HG03442 (cell line): ENCODE measurements around the gene FAM193A.
"Not testable (repeated sequence)": the region's sequence is repeated elsewhere in the genome, so short reads cannot be mapped to it uniquely, and the experiment has no call there.

ENCODE experiments used
- ATAC-seq: cut with Tn5 transposase; IDR thresholded peaks from one replicate; pipeline ENCODE4 v1.9.1; 2021; ENCODE audit warnings: mild to moderate bottlenecking, moderate library complexity; ENCODE audit not compliant: unreplicated experiment

FAM193A gene

GRCh38 chr4:2647403-2648158 lies 111.1 kb downstream of the FAM193A start:
- no peak for ATAC-seq

DNA sequence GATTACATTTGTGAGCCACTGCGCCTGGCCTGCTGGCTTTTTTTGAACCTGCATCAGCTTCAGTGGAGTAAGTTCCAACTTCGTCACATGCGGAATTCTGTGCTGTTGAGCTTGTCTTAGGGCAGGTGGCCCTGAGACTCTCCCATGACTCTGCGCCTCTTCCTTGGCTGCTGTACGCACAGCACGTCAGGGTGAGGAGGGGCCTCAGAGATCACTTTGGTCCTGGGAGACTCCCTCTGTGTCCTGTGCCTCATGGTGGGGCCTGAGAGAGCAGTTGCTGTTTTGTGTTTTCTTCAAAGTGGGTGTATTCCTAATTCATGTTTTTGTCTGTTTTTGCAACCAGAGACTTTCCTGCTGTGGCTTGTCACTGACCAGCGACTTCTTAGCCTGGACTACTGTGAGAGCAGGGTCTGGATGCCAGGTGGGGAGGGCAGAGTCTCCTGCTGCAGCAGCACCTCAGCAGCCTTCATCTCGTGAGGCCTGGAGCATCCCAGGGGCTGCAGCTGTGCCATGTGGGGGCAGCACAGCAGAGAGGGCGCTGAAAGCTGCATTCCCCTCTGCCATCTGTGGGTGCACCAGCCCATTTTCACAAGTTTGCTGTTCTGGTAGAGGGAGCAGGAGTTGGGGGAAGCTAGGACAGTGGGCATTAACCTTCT lies 111.8 kb downstream of the FAM193A start:
- no peak for ATAC-seq

- ATAC-seq: no peak
Measured at GRCh38 chr4:2649604-2650114, 113.2 kb downstream of the FAM193A start.

- no peak for ATAC-seq
Measured at GRCh38 chr4:2650276-2650675, 113.8 kb downstream of the FAM193A start.

- ATAC-seq: no peak
Measured at GRCh38 chr4:2651546-2651945, 115.1 kb downstream of the FAM193A start.

DNA sequence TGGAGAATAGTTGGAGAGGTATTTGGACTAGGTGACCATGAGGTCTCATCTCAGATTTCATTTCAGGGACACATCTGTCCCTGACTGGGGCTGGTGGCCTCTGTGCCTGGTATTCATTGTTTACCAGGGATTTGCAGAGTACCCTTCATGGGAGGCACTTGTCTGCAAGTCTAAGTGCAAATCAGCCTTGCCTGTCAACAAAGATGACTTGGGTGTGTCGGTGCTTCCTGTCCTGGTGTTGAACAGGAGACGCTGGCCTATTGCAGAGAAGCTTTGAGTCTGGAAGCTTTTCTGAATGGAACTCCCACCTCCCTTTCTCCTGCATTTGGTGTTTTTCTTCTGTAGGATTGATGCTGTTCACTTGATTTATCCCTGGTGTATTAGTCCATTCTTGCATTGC lies 115.6 kb downstream of the FAM193A start:
- no peak for ATAC-seq

GRCh38 chr4:2652415-2653160 lies 116.1 kb downstream of the FAM193A start:
- no peak for ATAC-seq

DNA sequence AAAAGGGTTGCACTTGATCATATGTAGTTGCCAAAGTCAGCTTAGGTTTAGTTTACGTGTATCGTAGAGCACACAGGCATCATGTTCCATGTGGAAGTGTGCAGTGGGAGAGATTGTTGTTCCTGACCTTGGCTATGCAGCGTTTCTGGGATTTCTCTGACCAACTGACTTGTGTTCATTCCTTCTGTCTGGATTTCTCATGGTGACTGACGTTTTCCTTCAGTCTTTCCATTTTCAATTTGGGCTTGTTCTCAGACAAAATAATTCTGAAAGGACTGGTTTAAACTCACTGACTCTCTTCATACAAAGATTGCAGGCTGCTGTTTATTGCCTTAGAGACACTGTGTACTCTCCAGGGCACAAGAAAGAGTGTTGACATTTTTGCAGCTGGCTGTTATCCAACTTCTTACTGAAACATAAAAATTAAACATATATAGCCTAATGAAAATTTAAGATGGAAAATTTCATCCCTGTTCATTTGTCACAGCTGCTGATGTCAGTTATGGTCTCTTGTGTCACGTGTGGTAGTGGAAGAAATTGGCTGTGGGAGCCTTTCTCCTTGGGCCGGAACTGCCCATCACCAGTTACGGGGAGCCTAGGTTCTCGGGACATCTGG lies 124.3 kb downstream of the FAM193A start:
- ATAC-seq: no peak

DNA sequence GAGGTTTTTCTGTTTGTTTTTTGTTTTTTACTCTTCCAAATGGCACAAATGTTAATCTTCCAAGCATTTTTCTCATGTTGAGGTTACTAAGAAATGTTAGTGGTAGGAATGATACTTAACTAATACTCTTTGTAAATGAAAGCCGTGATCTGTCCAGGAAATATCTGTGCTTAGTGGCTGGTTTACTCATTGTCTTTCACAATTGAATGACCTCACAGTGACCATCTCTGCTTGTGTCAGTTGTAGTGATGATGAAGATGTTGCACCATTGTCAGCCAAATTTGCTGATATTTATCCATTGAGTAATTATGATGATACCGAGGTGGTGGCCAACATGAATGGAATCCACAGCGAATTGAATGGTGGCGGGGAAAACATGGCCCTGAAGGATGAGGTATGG lies 126.2 kb downstream of the FAM193A start:
- ATAC-seq: no peak

DNA sequence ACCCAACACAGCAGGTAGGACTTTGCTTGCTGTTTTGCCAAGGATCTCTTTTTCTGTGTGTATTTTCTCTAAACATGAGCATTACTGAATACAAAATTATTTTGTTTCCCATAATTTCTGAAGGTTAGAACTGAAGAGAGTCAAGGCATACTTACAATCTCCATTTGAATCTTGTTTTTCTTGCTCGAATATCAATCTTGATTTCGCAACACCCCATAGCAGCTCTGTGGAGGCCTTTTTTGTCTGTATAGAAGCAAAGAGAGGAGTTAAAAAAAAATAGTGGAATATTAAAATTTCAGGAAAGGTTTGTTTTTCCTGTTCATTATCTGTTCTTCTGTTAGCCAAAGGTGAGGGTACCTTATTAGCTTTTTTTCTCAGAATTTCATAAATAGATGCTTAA lies 126.8 kb downstream of the FAM193A start:
- no peak for ATAC-seq

GRCh38 chr4:2666722-2667247 lies 130.3 kb downstream of the FAM193A start:
- no peak for ATAC-seq

- ATAC-seq: no peak
Measured at GRCh38 chr4:2667428-2667827, 131.0 kb downstream of the FAM193A start.

GRCh38 chr4:2671267-2671895 lies 134.9 kb downstream of the FAM193A start:
- no peak for ATAC-seq

- no peak for ATAC-seq
Measured at GRCh38 chr4:2672082-2672481, 135.6 kb downstream of the FAM193A start.

DNA sequence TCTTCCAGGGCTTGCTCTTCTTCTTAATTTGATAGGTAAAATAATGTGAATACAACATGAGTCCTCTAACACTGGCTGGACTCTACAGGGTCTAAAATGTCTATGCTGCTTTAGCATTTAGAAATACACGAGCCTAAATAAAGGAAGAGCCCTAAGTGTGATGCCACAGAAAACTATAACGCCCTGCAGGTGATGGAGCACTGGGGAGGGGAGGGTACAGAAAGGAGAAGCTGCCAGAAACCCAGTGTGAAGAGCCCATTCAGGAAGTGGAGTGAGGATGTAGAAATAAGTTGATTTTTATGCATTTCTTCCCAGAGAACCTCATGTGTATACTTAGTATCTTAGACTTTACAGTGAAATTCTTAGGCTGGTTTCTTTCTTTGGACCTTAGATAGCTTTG lies 136.3 kb downstream of the FAM193A start:
- no peak for ATAC-seq

GRCh38 chr4:2673157-2673556 lies 136.7 kb downstream of the FAM193A start:
- ATAC-seq: no peak

DNA sequence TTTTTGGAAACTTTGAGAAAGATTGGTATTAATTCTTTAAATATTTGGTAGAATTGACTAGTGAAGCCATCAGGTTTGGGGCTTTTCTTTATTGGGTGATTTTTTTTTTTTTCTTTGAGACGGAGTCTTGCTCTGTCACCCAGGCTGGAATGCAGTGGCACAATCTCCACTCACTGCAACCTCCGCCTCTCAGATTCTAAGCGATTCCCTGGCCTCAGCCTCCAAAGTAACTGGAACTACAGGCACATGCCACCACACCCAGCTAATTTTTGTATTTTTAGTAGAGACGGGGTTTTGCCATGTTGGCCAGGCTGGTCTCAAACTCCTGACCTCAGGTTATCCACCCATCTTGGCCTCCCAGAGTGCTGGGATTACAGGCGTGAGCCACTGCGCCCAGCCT lies 143.3 kb downstream of the FAM193A start:
- ATAC-seq: not testable (repeated sequence)

GRCh38 chr4:2684486-2684885 lies 148.0 kb downstream of the FAM193A start:
- ATAC-seq: no peak

GRCh38 chr4:2685541-2685940 lies 149.1 kb downstream of the FAM193A start:
- ATAC-seq: no peak
